IPS-20b (cell line): ENCODE results near the gene POLR2E.

Experiments
- H3K27ac ChIP-seq: one replicate; pipeline ENCODE4 v1.5.1; 2013; ENCODE audit warnings: low read length
- H3K27me3 ChIP-seq: 2 replicates; pipeline ENCODE4 v1.6.1; 2013; ENCODE audit warnings: mild to moderate bottlenecking, low read length, inconsistent platforms; ENCODE audit not compliant: insufficient read depth
- H3K36me3 ChIP-seq: 2 replicates; pipeline ENCODE4 v1.6.1; 2013; ENCODE audit warnings: low read depth, mild to moderate bottlenecking, inconsistent platforms, low read length, moderate library complexity; ENCODE audit not compliant: insufficient read depth
- H3K4me1 ChIP-seq: 2 replicates; pipeline ENCODE4 v1.6.1; 2013; ENCODE audit warnings: mild to moderate bottlenecking, control low read depth, inconsistent platforms, low read length, moderate library complexity; ENCODE audit not compliant: insufficient read depth
- H3K4me3 ChIP-seq: 2 replicates; pipeline ENCODE4 v1.5.1; 2013; ENCODE audit warnings: mild to moderate bottlenecking, low read length, inconsistent platforms
- H3K9ac ChIP-seq: 2 replicates; pipeline ENCODE4 v1.6.1; 2013; ENCODE audit warnings: low read depth, mild to moderate bottlenecking, inconsistent platforms, low read length, moderate library complexity
- H3K9me3 ChIP-seq: 2 replicates; pipeline ENCODE4 v1.6.1; 2013; ENCODE audit warnings: mild to moderate bottlenecking, low read depth, low read length, inconsistent platforms; ENCODE audit not compliant: insufficient read depth

POLR2E gene

DNA sequence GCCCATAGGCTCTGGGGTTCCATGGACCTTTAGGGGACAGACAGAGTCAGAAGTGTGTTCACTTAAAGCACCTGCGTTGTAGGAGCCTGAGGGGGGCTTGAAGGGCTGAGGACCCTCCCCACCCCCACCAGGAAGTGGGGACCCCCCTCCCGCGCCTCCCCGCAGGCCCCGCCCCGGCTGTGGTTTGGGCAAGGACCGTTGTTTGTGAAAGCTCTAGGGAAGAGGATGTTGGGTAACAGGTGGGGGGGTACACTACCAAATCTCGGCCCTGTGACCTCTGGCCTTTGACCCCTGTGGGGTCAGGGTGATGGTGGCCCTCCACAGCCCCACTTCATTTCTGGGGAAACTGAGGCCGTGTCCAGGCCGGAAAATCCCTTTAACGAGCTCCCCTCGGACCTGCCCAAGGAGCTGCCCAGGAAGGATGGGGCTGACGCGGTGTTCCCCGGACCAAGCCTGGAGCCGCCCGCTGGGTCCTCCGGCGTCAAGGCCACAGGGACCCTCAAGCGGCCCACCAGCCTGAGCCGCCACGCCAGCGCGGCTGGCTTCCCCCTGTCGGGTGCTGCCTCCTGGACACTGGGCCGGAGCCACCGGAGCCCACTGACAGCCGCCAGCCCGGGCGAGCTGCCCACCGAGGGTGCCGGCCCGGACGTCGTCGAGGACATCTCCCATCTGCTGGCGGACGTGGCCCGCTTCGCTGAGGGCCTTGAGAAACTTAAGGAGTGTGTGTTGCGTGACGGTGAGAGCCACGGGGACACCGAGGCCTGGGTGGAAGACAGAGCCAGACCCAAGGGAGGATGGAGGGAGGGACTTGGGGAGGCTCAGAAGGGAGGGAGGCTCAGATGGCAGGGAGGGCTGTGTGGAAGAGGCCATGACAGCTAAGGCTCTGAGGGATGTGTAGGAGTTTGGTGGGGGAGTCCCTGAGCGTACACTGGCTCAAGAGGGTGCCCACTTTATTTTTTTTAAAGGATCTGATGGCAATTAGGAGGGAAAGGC, 26.9 kb downstream of the POLR2E start:
- Histone ChIP-seq H3K36me3 (no peaks in the 10 kb centered on the region), H3K27ac (no peak overlapping the region), H3K4me3 (no peak overlapping the region), H3K4me1 (peaks cover 4% of the 10 kb centered on the region; the same call in 1 of the 2 replicates), H3K9me3 (no peaks in the 10 kb centered on the region), H3K9ac (no peak overlapping the region), H3K27me3 (peaks cover 71% of the 10 kb centered on the region)

DNA sequence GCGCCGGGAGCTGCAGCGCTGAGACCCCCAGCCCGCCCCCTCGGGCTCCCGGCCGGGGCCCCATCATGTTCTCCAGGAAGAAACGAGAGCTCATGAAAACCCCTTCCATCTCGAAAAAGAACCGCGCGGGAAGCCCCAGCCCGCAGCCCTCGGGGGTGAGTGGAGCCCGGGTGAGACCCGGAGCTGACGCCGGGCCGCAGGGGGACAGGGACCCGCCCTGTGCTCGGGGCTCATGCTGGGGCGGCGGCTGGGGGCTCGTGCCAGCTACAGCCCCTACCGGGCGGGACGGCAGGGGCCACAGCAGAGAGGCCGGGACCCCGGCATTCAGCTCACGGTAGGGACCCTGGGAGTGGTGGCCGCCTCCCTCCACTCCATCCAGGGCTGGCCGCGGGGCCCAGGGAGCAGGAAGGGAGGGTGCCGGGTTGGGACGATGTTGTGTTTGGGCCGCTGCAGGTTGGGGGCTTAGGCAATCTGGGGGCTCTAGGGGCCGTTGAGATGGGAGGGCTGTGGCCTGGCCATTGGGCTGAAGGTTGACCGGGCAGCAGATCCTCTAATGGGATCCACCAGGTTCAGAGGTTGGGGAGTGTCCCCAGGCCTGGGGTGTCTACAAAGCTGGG, 27.7 kb downstream of the POLR2E start:
- H3K27me3 ChIP-seq, result peaks cover 70% of the 10 kb centered on the region
- no peak overlapping the region for H3K27ac ChIP-seq
- peak overlapping the region; percentile 56; the same call in 1 of the 2 replicates for H3K4me3 ChIP-seq
- H3K4me1 ChIP-seq, result peaks cover 4% of the 10 kb centered on the region; the same call in 1 of the 2 replicates
- H3K9me3 ChIP-seq, result no peaks in the 10 kb centered on the region
- H3K9ac ChIP-seq, result no peak overlapping the region
- H3K36me3 ChIP-seq, result no peaks in the 10 kb centered on the region

DNA sequence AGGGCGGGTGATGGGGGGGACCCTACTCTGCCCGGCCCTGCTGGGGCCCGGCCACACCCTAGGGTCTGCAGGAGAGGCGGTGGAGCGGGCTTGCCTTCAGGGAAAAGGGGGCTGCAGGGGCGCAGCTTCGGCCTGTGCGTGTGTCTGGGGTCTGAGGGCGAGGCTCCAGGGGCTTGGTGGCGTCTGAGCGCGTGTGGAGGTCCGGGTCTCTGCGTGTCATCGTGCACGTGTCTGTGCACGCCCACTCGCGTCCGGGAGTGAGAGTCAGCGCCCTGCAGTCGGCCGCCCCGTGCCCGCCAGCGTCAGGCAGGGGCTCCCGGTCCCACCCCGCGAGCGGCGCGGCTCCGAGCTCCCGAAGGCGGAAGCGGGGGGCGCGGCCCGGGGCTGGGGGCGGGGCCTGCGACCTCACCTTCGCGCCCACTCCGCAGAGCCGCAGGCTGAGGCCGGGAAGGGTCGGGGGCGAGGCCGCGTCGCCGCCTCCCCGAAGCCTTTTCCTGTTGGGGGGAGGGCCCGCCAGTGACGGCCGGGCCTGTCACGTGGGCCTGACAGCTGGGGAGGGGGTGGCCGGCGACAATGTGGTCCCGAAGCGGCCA, 28.3 kb downstream of the POLR2E start, which contains the start of gene ARHGAP45:
ARHGAP45 (plus strand) TSS at position 420 of the 593 bp plus-strand sequence. CDS start 239 bp downstream, outside the sequence.
- Histone ChIP-seq H3K4me3 (peak within 1 kb of the TSS; percentile 56), H3K27ac (no peak within 1 kb of the TSS), H3K4me1 (peaks cover 4% of the 10 kb centered on the region; the same call in 1 of the 2 replicates), H3K9me3 (no peaks in the 10 kb centered on the region), H3K36me3 (no peaks in the 10 kb centered on the region), H3K27me3 (peaks cover 64% of the 10 kb centered on the region), H3K9ac (no peak within 1 kb of the TSS)

DNA sequence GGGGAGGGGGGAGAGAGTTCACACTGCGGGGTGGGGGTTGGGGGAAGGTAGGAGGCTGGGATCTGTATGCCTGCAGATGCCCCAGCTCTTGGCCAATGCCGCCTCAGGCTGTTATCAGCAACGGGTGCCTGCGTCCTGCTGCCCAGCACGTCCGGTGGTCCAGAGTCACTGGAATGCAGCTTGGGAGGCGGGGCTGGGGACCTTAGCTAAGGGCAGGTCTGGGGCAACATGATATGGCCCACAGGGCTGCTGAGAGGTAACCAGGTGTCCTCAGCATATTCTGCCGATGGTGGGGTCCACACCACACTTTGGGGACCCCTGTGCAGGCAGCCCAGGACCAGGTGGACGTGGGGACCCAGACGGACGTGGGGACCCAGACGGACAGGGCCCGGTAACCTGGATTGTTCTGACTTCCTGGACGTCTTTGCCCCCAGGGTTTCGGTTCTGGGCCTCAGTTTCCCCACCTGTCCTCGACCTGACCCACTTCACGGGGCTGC, 28.9 kb downstream of the POLR2E start:
- Histone ChIP-seq H3K9me3 (no peaks in the 10 kb centered on the region), H3K36me3 (no peaks in the 10 kb centered on the region), H3K27me3 (peaks cover 60% of the 10 kb centered on the region), H3K4me1 (peaks cover 4% of the 10 kb centered on the region; the same call in 1 of the 2 replicates), H3K27ac (no peak overlapping the region), H3K9ac (no peak overlapping the region), H3K4me3 (peak overlapping the region; percentile 56; the same call in 1 of the 2 replicates)

DNA sequence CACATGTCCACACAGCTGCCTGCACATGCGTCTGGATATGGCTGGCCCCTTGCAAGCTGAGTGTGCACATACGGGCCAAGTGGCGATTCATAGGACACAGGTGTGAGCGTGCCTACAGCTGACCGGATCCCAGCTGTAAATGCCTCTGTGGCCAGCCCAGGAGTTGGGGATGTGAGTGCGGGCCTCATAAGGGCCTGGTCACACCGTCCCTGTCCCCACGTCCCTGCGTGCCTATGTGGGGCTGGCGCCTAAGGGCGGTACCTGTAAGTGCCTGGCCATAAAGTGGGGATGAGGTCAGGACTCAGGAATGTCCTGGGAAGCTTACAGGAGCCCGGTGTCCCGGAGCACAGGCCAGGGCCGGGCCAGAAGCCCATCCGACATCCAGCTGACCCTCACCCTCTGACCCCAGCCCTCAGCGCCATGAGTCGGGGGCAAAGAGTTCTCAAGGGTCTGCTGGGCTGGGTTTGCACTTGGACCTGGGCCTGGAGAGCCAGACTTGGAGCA, 29.5 kb downstream of the POLR2E start:
- Histone ChIP-seq H3K27ac (no peak overlapping the region), H3K27me3 (peaks cover 55% of the 10 kb centered on the region), H3K4me3 (peak overlapping the region; percentile 62; the same call in 1 of the 2 replicates), H3K4me1 (peaks cover 4% of the 10 kb centered on the region; the same call in 1 of the 2 replicates), H3K36me3 (no peaks in the 10 kb centered on the region), H3K9me3 (no peaks in the 10 kb centered on the region), H3K9ac (no peak overlapping the region)

DNA sequence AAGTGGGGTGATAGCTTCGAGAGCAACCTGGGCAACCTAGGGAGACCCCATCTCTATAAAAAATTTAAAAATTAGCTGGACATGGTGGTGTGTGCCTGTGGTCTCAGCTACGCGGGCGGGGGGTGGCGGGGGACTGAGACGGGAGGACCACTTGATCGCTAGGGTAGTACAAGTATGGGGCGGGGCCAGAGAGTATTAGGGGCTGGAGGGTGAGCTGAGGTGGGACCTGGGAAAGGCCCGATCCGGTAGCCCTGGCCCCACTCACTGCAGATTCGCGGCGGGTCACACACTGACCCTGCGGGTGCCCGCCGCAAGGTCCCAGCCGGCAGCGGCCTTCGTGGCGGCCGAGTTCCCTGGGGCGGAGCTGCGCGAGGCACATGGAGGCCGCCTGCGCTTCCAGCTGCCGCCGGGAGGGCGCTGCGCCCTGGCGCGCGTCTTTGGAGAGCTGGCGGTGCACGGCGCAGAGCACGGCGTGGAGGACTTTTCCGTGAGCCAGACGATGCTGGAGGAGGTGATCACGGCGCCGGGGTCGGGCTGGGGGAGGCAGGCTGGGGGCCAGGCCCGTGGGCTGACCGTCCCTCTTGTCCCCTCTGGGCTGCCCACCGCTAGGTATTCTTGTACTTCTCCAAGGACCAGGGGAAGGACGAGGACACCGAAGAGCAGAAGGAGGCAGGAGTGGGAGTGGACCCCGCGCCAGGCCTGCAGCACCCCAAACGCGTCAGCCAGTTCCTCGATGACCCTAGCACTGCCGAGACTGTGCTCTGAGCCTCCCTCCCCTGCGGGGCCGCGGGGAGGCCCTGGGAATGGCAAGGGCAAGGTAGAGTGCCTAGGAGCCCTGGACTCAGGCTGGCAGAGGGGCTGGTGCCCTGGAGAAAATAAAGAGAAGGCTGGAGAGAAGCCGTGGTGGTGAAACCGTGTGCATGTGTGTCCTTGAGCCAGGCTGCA, 30.2 kb downstream of the POLR2E start:
- H3K9me3 ChIP-seq, result no peaks in the 10 kb centered on the region
- peaks cover 4% of the 10 kb centered on the region; the same call in 1 of the 2 replicates for H3K4me1 ChIP-seq
- no peak overlapping the region for H3K27ac ChIP-seq
- H3K9ac ChIP-seq, result peak overlapping the region; percentile 30; the same call in 1 of the 2 replicates
- H3K27me3 ChIP-seq, result peaks cover 49% of the 10 kb centered on the region
- no peaks in the 10 kb centered on the region for H3K36me3 ChIP-seq
- H3K4me3 ChIP-seq, result peak overlapping the region; percentile 62; the same call in 1 of the 2 replicates

DNA sequence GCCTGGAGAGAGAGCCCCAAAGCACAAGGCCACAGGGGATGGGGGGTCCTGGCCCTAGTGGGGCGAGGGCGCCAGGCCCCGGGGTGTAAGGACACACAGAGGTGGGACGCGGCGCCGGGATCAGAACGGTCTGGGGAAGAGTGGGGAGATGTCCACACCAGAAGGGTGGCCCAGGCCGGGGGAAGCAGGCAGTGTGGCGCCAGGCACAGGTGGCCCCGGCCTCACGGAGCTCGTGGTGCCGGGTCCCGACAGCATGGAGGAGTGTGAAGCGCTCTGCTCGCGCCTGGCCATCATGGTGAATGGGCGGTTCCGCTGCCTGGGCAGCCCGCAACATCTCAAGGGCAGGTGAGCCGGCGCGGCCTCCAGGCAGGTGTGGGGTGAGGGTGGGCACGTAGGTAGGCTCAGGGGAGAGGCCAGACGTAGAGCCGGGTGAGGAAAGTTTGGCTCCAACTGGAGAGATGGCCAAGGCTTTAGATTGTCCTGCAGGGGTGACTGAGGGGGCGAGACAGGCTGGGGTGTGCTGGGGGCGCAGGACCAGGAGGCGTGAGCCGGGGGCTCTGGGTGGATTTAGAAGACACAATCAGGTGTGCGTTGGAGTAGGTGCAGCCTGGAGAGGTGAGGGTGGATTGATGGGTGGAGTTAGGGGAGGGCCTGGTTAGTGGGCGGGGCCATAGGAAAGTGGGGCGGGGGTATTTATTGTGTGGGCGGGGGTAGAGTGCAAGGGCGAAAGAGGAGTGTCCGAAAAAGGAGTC, 31.1 kb downstream of the POLR2E start:
- Histone ChIP-seq H3K9ac (peak overlapping the region; percentile 30; the same call in 1 of the 2 replicates), H3K27ac (no peak overlapping the region), H3K4me3 (peak overlapping the region; percentile 62; the same call in 1 of the 2 replicates)

DNA sequence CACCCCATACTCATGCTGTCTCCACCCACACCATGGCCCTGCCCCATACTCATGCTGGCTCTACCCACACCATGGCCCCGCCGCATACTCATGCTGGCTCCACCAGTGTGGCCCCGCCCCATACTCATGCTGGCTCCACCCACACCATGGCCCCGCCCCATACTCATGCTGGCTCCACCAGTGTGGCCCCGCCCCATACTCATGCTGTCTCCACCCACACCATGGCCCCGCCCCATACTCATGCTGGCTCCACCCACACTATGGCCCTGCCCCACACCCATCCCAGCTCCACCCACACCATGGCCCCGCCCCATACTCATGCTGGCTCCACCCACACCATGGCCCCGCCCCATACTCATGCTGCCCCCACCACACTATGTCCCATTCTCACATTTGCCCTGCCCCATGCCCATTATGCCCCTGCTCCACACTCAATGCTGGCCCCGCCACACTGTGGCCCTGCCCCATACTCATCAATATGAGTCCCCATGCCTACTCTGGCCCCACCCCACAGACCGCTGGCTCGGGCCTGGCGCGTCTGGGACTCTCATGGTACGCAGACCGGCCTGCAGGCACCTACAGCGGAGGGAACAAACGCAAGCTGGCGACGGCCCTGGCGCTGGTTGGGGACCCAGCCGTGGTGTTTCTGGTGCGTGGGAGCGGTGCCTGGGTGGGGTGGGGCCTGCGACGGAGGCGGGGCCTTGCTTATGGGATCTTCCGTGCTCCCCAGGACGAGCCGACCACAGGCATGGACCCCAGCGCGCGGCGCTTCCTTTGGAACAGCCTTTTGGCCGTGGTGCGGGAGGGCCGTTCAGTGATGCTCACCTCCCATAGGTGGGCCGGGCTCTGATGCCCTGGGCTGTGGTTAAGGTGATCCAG, 31.9 kb downstream of the POLR2E start:
- Histone ChIP-seq H3K9ac (no peak overlapping the region), H3K27me3 (peaks cover 34% of the 10 kb centered on the region), H3K9me3 (no peaks in the 10 kb centered on the region), H3K4me1 (peaks cover 4% of the 10 kb centered on the region; the same call in 1 of the 2 replicates), H3K36me3 (no peaks in the 10 kb centered on the region), H3K4me3 (no peak overlapping the region), H3K27ac (no peak overlapping the region)

More for the DNA sequence above, 31.1 kb downstream of the POLR2E start:
- H3K27me3 ChIP-seq, result peaks cover 41% of the 10 kb centered on the region
- peaks cover 4% of the 10 kb centered on the region; the same call in 1 of the 2 replicates for H3K4me1 ChIP-seq
- H3K9me3 ChIP-seq, result no peaks in the 10 kb centered on the region
- H3K36me3 ChIP-seq, result no peaks in the 10 kb centered on the region

DNA sequence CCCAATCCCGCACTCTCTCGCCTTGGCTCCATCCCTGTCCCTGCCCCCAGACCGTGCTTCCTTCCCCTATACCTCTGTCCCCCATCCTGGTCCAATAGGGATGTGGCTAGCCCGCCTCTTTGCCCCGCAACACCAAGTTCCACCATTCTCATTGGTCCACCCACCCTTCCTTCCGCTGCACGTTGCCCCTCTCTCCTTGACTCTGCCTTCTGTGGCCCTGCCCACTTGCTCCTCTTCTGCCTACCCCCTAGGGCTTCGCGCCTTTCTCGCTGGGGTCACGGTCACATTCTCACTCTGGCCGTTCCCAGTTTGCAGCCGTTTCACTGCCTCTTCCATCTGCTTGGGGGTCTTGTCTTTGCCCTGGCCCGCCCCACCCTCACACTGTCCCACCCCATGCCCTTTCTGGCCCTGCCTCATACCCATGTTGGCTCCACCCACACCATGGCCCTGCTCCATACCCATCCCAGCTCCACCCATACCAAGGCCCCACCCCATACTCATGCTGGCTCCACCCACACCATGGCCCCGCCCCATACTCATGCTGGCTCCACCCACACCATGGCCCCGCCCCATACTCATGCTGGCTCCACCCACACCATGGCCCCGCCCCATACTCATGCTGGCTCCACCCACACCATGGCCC, 32.7 kb downstream of the POLR2E start:
- Histone ChIP-seq H3K36me3 (no peaks in the 10 kb centered on the region), H3K4me1 (peaks cover 4% of the 10 kb centered on the region; the same call in 1 of the 2 replicates), H3K27me3 (peaks cover 26% of the 10 kb centered on the region), H3K9me3 (no peaks in the 10 kb centered on the region), H3K4me3 (no peak overlapping the region; the same call in 1 of the 2 replicates), H3K27ac (no peak overlapping the region), H3K9ac (no peak overlapping the region)
